GM12878 (cell line): ENCODE results near the gene GFOD2. TPM values are rescaled to one million over a fixed set of nuclear protein-coding genes. Genes with fewer than 3 reads are reported as not detected.

ENCODE experiments used
- ATF7 ChIP-seq: fragments of 450-650 bp; IDR thresholded peaks from 2 replicates; pipeline ENCODE4 v1.6.1; 2016; ENCODE audit warnings: low read depth, mild to moderate bottlenecking
- BHLHE40 ChIP-seq, 2 experiments: fragments of 450-650 bp in 1 of 2; IDR thresholded peaks; 2 replicates each; pipeline ENCODE4 v1.6.1; 2011 to 2017; ENCODE audit warnings: low read depth in 2 of 2, borderline replicate concordance in 1 of 2, improper control_type of control experiment in 1 of 2, low read length in 1 of 2, mild to moderate bottlenecking in 1 of 2
- CBFB ChIP-seq: IDR thresholded peaks from 2 replicates; pipeline ENCODE4 v1.6.1; 2016; ENCODE audit warnings: antibody characterized with exemption, low read depth
- CHD4 ChIP-seq: fragments of 200-600 bp; sonication (generic); IDR thresholded peaks from 2 replicates; pipeline ENCODE4 v1.6.1; 2016; ENCODE audit warnings: mild to moderate bottlenecking
- DPF2 ChIP-seq: fragments of 450-650 bp; IDR thresholded peaks from 2 replicates; pipeline ENCODE4 v1.6.1; 2017; ENCODE audit warnings: mild to moderate bottlenecking
- EGR1 ChIP-seq, 2 experiments: IDR thresholded peaks; 1 replicate in 1 of 2; 2 replicates in 1 of 2; pipeline ENCODE4 v1.6.1; 2011 to 2012; ENCODE audit warnings: low read depth in 2 of 2, low read length in 2 of 2, borderline replicate concordance in 1 of 2, mild to moderate bottlenecking in 1 of 2, moderate library complexity in 1 of 2
- HCFC1 ChIP-seq: fragments of 150-350 bp; IDR thresholded peaks from 2 replicates; pipeline ENCODE4 v1.6.1; 2014; ENCODE audit warnings: low read length
- HDAC2 ChIP-seq: fragments of 200-600 bp; sonication (generic); IDR thresholded peaks from 2 replicates; pipeline ENCODE4 v1.6.1; 2017
- IKZF1 ChIP-seq: fragments of 450-650 bp; conservative IDR thresholded peaks from 2 replicates; pipeline ENCODE4 v1.6.1; 2017; ENCODE audit warnings: antibody characterized with exemption, mild to moderate bottlenecking
- KAT2A ChIP-seq: conservative IDR thresholded peaks from 2 replicates; pipeline ENCODE4 v1.6.1; 2011; ENCODE audit warnings: low read depth, low read length; ENCODE audit not compliant: control insufficient read depth
- MEF2A ChIP-seq: IDR thresholded peaks from 2 replicates; pipeline ENCODE4 v1.6.1; 2011; ENCODE audit warnings: low read depth, mild to moderate bottlenecking, low read length, moderate library complexity; ENCODE audit not compliant: insufficient read depth
- NR2F1 ChIP-seq: fragments of 450-650 bp; conservative IDR thresholded peaks from 2 replicates; pipeline ENCODE4 v1.6.1; 2017; ENCODE audit warnings: mild to moderate bottlenecking
- SIN3A ChIP-seq: IDR thresholded peaks from 2 replicates; pipeline ENCODE4 v1.6.1; 2012; ENCODE audit warnings: low read depth, low read length, improper control_type of control experiment
- SPI1 ChIP-seq: IDR thresholded peaks from 2 replicates; pipeline ENCODE4 v1.6.1; 2011; ENCODE audit warnings: low read depth, mild to moderate bottlenecking, low read length, moderate library complexity, borderline replicate concordance; ENCODE audit not compliant: insufficient read depth
- STAT1 ChIP-seq: fragments of 450-650 bp; conservative IDR thresholded peaks from 2 replicates; pipeline ENCODE4 v1.6.1; 2014; ENCODE audit warnings: antibody characterized with exemption, mild to moderate bottlenecking
- polyA plus RNA-seq, 11 experiments: library from polyadenylated mRNA; depleted of rRNA in 4 of 11; unstranded in 6 of 11; stranded (reverse) in 5 of 11; fragments of >200 nt; fragmentation: Nextera tagmentation in 4 of 11; fragmentation: Illumina TruSeq in 1 of 11; extraction: Ambion mirVana in 4 of 11; extraction: Trizol in 1 of 11; gene quantifications; 1 replicate in 1 of 11; 2 replicates in 10 of 11; pipeline versions ENCODE4 v1.2.1 to v1.2.3, GENCODE V29; 2011 to 2016; ENCODE audit warnings: inconsistent platforms in 2 of 11, missing spikeins in 2 of 11, low read depth in 1 of 11
- total RNA-seq, 4 experiments: library from RNA; depleted of rRNA in 3 of 4; stranded (reverse); fragments of >200 nt in 3 of 4; fragmentation: Illumina TruSeq in 1 of 4; extraction: Trizol in 1 of 4; gene quantifications; 2 replicates each; pipeline versions ENCODE4 v1.2.1 to v1.2.3, GENCODE V29; 2013 to 2021
- TF ChIP-seq, protein P1 (sequence below): fragments of 450-650 bp; IDR thresholded peaks from 2 replicates; pipeline ENCODE4 v1.6.1; 2017; ENCODE audit warnings: mild to moderate bottlenecking, moderate library complexity
- TF ChIP-seq, protein P2 (sequence below), 3 experiments: IDR thresholded peaks in 2 of 3; conservative IDR thresholded peaks in 1 of 3; 2 replicates each; pipeline ENCODE4 v1.5.1; 2011; ENCODE audit warnings: low read depth in 3 of 3, low read length in 3 of 3, mild to moderate bottlenecking in 3 of 3, control low read depth in 2 of 3, moderate library complexity in 2 of 3, inconsistent platforms in 1 of 3, mixed read lengths in 1 of 3; ENCODE audit not compliant: control insufficient read depth in 2 of 3, insufficient read depth in 1 of 3; ENCODE audit errors: extremely low read depth in 1 of 3
- TF ChIP-seq, protein P3 (sequence below): IDR thresholded peaks from 2 replicates; pipeline ENCODE4 v1.6.1; 2011; ENCODE audit warnings: borderline replicate concordance, low read depth, mild to moderate bottlenecking, moderate library complexity, mixed read lengths, low read length; ENCODE audit not compliant: insufficient read depth; ENCODE audit errors: extremely low read length
- TF ChIP-seq, protein P4 (sequence below): IDR thresholded peaks from 2 replicates; pipeline ENCODE4 v1.6.1; 2011; ENCODE audit warnings: low read depth, mild to moderate bottlenecking, low read length, moderate library complexity, borderline replicate concordance; ENCODE audit errors: extremely low read depth
- TF ChIP-seq, protein P5 (sequence below): IDR thresholded peaks from 2 replicates; pipeline ENCODE4 v1.6.1; 2012; ENCODE audit warnings: mild to moderate bottlenecking, low read depth, low read length

The GFOD2 gene
- total and polyA plus RNA-seq, 10 of the 15 experiments (the other 5 are each of a cell fraction or from before 2014, with no cell fraction given): 2.0 to 15.9 (median 12.0) TPM

DNA sequence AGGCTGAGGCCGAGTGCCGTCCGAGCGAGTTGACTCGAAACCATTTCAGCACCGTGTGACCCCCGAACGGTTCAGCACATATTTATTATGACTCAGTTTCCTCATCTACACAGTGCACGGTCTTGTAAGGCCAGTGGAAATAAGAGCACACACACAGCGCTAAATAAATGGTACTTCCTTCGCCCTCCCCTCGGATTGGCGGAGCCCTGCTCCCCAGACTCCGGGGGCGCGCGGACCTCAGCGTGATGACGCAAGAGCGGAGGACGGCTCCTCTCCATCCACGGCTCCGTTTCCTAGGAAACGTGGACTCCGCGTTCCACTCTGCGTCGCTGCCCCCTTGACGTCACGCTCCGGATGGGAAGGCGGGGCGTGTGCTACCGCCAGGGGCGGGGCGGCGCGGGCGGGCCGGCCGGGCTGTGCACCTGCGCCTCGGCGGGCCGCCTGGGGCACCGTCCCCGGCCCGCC lies 58.5 kb downstream of the GFOD2 start, which contains the start of gene PARD6A (continued):
- no peak for TF ChIP-seq HDAC2
- TF ChIP-seq, protein P1, sequence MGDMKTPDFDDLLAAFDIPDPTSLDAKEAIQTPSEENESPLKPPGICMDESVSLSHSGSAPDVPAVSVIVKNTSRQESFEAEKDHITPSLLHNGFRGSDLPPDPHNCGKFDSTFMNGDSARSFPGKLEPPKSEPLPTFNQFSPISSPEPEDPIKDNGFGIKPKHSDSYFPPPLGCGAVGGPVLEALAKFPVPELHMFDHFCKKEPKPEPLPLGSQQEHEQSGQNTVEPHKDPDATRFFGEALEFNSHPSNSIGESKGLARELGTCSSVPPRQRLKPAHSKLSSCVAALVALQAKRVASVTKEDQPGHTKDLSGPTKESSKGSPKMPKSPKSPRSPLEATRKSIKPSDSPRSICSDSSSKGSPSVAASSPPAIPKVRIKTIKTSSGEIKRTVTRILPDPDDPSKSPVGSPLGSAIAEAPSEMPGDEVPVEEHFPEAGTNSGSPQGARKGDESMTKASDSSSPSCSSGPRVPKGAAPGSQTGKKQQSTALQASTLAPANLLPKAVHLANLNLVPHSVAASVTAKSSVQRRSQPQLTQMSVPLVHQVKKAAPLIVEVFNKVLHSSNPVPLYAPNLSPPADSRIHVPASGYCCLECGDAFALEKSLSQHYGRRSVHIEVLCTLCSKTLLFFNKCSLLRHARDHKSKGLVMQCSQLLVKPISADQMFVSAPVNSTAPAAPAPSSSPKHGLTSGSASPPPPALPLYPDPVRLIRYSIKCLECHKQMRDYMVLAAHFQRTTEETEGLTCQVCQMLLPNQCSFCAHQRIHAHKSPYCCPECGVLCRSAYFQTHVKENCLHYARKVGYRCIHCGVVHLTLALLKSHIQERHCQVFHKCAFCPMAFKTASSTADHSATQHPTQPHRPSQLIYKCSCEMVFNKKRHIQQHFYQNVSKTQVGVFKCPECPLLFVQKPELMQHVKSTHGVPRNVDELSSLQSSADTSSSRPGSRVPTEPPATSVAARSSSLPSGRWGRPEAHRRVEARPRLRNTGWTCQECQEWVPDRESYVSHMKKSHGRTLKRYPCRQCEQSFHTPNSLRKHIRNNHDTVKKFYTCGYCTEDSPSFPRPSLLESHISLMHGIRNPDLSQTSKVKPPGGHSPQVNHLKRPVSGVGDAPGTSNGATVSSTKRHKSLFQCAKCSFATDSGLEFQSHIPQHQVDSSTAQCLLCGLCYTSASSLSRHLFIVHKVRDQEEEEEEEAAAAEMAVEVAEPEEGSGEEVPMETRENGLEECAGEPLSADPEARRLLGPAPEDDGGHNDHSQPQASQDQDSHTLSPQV: no peak
- TF ChIP-seq HCFC1: peak; percentile 51
- no peak for TF ChIP-seq STAT1
- TF ChIP-seq, protein P2, sequence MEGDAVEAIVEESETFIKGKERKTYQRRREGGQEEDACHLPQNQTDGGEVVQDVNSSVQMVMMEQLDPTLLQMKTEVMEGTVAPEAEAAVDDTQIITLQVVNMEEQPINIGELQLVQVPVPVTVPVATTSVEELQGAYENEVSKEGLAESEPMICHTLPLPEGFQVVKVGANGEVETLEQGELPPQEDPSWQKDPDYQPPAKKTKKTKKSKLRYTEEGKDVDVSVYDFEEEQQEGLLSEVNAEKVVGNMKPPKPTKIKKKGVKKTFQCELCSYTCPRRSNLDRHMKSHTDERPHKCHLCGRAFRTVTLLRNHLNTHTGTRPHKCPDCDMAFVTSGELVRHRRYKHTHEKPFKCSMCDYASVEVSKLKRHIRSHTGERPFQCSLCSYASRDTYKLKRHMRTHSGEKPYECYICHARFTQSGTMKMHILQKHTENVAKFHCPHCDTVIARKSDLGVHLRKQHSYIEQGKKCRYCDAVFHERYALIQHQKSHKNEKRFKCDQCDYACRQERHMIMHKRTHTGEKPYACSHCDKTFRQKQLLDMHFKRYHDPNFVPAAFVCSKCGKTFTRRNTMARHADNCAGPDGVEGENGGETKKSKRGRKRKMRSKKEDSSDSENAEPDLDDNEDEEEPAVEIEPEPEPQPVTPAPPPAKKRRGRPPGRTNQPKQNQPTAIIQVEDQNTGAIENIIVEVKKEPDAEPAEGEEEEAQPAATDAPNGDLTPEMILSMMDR (IDR thresholded peaks at IDR 0.05 in 2 of 3, conservative IDR thresholded peaks at IDR 0.05 in 1 of 3; ENCODE audit: control insufficient read depth in 2 of 3, extremely low read depth in 1 of 3, insufficient read depth in 1 of 3, low read depth in 3 of 3, low read length in 3 of 3): no peak
- TF ChIP-seq KAT2A: no peak
- TF ChIP-seq, protein P3, sequence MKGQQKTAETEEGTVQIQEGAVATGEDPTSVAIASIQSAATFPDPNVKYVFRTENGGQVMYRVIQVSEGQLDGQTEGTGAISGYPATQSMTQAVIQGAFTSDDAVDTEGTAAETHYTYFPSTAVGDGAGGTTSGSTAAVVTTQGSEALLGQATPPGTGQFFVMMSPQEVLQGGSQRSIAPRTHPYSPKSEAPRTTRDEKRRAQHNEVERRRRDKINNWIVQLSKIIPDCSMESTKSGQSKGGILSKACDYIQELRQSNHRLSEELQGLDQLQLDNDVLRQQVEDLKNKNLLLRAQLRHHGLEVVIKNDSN: no peak
- TF ChIP-seq IKZF1: no peak; the same call in 1 of the 2 replicates
- TF ChIP-seq CBFB: no peak
- TF ChIP-seq DPF2: no peak; the same call in 1 of the 2 replicates
- TF ChIP-seq SIN3A: peak; percentile 59; the same call in 1 of the 2 replicates
- no peak for TF ChIP-seq NR2F1
- peak; percentile 91 for TF ChIP-seq ATF7
- TF ChIP-seq MEF2A: no peak
- TF ChIP-seq EGR1 (IDR thresholded peaks at IDR 0.05; ENCODE audit: borderline replicate concordance in 1 of 2, low read depth in 2 of 2, low read length in 2 of 2): peak; percentile 39 to 75
- no peak for TF ChIP-seq CHD4
- TF ChIP-seq, protein P4, sequence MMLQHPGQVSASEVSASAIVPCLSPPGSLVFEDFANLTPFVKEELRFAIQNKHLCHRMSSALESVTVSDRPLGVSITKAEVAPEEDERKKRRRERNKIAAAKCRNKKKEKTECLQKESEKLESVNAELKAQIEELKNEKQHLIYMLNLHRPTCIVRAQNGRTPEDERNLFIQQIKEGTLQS: peak; percentile 28; the same call in 1 of the 2 replicates
- TF ChIP-seq, protein P5, sequence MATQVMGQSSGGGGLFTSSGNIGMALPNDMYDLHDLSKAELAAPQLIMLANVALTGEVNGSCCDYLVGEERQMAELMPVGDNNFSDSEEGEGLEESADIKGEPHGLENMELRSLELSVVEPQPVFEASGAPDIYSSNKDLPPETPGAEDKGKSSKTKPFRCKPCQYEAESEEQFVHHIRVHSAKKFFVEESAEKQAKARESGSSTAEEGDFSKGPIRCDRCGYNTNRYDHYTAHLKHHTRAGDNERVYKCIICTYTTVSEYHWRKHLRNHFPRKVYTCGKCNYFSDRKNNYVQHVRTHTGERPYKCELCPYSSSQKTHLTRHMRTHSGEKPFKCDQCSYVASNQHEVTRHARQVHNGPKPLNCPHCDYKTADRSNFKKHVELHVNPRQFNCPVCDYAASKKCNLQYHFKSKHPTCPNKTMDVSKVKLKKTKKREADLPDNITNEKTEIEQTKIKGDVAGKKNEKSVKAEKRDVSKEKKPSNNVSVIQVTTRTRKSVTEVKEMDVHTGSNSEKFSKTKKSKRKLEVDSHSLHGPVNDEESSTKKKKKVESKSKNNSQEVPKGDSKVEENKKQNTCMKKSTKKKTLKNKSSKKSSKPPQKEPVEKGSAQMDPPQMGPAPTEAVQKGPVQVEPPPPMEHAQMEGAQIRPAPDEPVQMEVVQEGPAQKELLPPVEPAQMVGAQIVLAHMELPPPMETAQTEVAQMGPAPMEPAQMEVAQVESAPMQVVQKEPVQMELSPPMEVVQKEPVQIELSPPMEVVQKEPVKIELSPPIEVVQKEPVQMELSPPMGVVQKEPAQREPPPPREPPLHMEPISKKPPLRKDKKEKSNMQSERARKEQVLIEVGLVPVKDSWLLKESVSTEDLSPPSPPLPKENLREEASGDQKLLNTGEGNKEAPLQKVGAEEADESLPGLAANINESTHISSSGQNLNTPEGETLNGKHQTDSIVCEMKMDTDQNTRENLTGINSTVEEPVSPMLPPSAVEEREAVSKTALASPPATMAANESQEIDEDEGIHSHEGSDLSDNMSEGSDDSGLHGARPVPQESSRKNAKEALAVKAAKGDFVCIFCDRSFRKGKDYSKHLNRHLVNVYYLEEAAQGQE: no peak
- peak in 1 of 2 experiments; percentile 51; a peak in 1 of 4 replicates for TF ChIP-seq BHLHE40 (IDR thresholded peaks at IDR 0.05; ENCODE audit: borderline replicate concordance in 1 of 2, low read depth in 2 of 2, low read length in 1 of 2)
- TF ChIP-seq SPI1: no peak
